HL-60 (cell line): ENCODE data around the gene GPR161.

Experiments
- DNase-seq, 2 experiments: peaks; one replicate each; pipeline ENCODE4 v3.0.0-alpha.2; 2010 to 2020; ENCODE audit warnings: low read depth in 1 of 2, low spot score in 1 of 2
- H3K27ac ChIP-seq: fragments of 250-450 bp; sonication (Bioruptor Pico); replicated peaks from 2 replicates; pipeline ENCODE4 v1.5.1; 2020; ENCODE audit warnings: mild to moderate bottlenecking, moderate library complexity
- H3K27me3 ChIP-seq: fragments of 250-450 bp; sonication (Bioruptor Pico); 2 replicates; pipeline ENCODE4 v1.5.1; 2021; ENCODE audit warnings: mild to moderate bottlenecking, moderate library complexity; ENCODE audit not compliant: insufficient read depth, poor library complexity, severe bottlenecking
- H3K4me3 ChIP-seq: replicated peaks from 2 replicates; pipeline ENCODE4 v1.5.1; 2011; ENCODE audit warnings: mild to moderate bottlenecking, control low read depth, low read length; ENCODE audit not compliant: insufficient read depth
- GABPA ChIP-seq: IDR thresholded peaks from 2 replicates; pipeline ENCODE4 v1.6.1; 2012; ENCODE audit warnings: low read depth
- POLR2AphosphoS5 ChIP-seq: IDR thresholded peaks from 2 replicates; pipeline ENCODE4 v1.6.1; 2012; ENCODE audit warnings: low read depth
- REST ChIP-seq: IDR thresholded peaks from 2 replicates; pipeline ENCODE4 v1.6.1; 2012; ENCODE audit warnings: low read depth; ENCODE audit not compliant: insufficient replicate concordance
- SPI1 ChIP-seq: IDR thresholded peaks from 2 replicates; pipeline ENCODE4 v1.6.1; 2012; ENCODE audit warnings: low read depth, mild to moderate bottlenecking, borderline replicate concordance
- TF ChIP-seq, protein P1 (sequence below): IDR thresholded peaks from one replicate; pipeline ENCODE4 v1.5.1; 2011; ENCODE audit warnings: low read length, control low read depth, inconsistent platforms; ENCODE audit not compliant: insufficient read depth

Gene GPR161

DNA sequence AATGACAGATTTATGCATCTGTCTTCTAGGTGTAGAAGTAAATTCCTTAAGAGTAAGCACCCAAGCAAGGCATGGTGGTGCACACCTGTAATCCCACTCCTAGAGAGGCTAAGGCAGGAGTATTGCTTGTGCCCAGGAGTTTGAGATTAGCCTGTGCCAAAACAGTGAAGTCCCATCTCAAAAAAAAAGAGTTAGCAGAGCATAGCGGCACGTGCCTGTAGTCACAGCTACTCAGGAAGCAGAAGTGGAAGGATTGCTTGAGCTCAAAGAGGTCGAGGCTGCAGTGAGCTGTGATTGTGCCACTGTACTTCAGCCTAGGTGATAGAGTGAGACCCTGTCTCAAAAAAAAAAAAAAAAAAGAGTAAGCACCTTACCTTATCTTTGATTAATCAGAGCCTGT lies 26.9 kb upstream of the GPR161 start:
- H3K4me3 ChIP-seq: no peak overlapping the region
- peak in 1 of 2 experiments; percentile 24 for DNase-seq
- no peak overlapping the region for H3K27ac ChIP-seq
- TF ChIP-seq POLR2AphosphoS5: no peak
- no peak for TF ChIP-seq GABPA
- no peak for TF ChIP-seq REST
- TF ChIP-seq, protein P1, sequence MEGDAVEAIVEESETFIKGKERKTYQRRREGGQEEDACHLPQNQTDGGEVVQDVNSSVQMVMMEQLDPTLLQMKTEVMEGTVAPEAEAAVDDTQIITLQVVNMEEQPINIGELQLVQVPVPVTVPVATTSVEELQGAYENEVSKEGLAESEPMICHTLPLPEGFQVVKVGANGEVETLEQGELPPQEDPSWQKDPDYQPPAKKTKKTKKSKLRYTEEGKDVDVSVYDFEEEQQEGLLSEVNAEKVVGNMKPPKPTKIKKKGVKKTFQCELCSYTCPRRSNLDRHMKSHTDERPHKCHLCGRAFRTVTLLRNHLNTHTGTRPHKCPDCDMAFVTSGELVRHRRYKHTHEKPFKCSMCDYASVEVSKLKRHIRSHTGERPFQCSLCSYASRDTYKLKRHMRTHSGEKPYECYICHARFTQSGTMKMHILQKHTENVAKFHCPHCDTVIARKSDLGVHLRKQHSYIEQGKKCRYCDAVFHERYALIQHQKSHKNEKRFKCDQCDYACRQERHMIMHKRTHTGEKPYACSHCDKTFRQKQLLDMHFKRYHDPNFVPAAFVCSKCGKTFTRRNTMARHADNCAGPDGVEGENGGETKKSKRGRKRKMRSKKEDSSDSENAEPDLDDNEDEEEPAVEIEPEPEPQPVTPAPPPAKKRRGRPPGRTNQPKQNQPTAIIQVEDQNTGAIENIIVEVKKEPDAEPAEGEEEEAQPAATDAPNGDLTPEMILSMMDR: no peak
- TF ChIP-seq SPI1: peak; percentile 64; the same call in 1 of the 2 replicates
- H3K27me3 ChIP-seq: no peaks in the 10 kb centered on the region

- TF ChIP-seq GABPA (no peak), SPI1 (no peak), REST (no peak), POLR2AphosphoS5 (no peak)
- DNase-seq: no peak
- H3K27me3 ChIP-seq: no peaks in the 10 kb centered on the region
- H3K27ac ChIP-seq: no peak overlapping the region
- H3K4me3 ChIP-seq: no peak overlapping the region
These were observed 24.7 kb upstream of the GPR161 start for GRCh38 chr1:168161459-168161858.

- TF ChIP-seq, protein P1: no peak
- no peak for TF ChIP-seq GABPA
- Histone ChIP-seq H3K27me3 (no peaks in the 10 kb centered on the region), H3K27ac (no peak overlapping the region), H3K4me3 (no peak overlapping the region)
- DNase-seq: no peak
These were observed 23.2 kb upstream of the GPR161 start for GRCh38 chr1:168159979-168160378.

GRCh38 chr1:168159251-168159650 lies 22.5 kb upstream of the GPR161 start:
- DNase-seq: no peak
- TF ChIP-seq GABPA (no peak), REST (no peak), SPI1 (no peak), POLR2AphosphoS5 (no peak)
- TF ChIP-seq, protein P1: no peak
- H3K27ac ChIP-seq: no peak overlapping the region
- no peak overlapping the region for H3K4me3 ChIP-seq
- H3K27me3 ChIP-seq: no peaks in the 10 kb centered on the region
